Activated T-helper 9 cell treated with anti-CD3 and anti-CD28 coated beads, Interleukin-2, amount 50 U/mL, for 16 hours (primary cell): Measurements from ENCODE around the gene CAPZA2.
"Not testable (repeated sequence)": the region's sequence is repeated elsewhere in the genome, so short reads cannot be mapped to it uniquely, and the experiment has no call there.

Experiments
- DNase-seq: peaks from one replicate; pipeline ENCODE4 v3.0.0-alpha.2; 2020; ENCODE audit warnings: low read depth

CAPZA2 gene

GRCh38 chr7:116920359-116920758, 58.0 kb downstream of the CAPZA2 start:
- DNase-seq = no peak

DNA sequence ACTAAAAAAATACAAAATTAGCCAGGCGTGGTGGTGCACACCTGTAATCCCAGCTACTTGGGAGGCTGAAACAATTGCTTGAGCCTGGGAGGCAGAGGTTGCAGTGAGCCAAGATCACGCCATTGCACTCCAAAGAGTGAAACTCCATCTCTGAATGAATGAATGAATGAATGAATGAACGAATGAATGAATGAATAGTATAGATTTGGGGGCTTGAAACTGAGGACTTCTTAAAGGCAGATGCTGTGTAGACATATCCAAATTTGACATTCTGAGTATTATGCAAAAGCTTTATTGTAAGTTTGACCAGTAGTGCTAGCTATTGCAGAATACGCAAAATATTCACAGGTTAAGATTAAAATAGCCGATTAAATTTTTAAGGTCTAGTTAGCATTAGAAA, 60.2 kb downstream of the CAPZA2 start:
- no peak for DNase-seq

DNA sequence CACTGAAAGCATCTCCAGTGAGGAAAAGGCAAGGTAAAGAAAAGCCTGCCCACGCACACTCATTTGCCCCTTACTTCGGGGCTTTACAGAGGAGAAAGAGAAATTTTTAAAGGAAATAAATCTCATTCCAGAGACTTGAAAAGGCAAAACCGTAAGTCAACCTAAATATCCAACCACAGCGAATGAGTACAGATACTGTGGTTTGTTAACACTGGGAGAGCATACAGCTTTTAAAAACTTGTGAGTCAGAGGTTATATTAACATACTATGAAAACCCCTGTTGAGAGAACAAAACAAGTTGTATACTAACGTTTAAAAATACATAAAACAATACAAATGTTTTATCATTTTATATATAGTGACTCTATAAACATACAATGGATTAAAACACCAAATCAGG, 62.4 kb downstream of the CAPZA2 start:
- no peak for DNase-seq

GRCh38 chr7:116929021-116929420, 66.6 kb downstream of the CAPZA2 start:
- no peak for DNase-seq

- DNase-seq = peak; percentile 58
Measured at GRCh38 chr7:116929914-116930913, 67.8 kb downstream of the CAPZA2 start.

DNA sequence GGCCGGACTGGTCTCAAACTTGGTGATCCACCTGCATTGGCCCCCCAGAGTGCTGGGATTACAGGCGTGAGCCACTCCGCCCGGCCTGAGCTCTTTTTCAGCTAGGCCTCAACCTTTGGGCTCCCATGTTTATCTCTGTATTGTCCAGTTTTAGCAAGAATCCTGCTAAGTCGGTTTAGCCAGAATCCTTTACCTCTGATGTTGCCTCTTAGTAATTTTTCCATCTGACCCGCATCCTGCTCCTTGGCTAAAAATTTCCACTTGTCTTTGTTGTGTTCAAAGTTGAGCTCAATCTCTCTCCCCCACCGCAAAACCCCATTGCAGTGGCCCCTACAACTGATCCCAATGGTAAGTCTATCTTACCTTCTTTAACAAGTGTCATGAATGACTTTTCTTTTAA, 70.2 kb downstream of the CAPZA2 start:
- no peak for DNase-seq

DNA sequence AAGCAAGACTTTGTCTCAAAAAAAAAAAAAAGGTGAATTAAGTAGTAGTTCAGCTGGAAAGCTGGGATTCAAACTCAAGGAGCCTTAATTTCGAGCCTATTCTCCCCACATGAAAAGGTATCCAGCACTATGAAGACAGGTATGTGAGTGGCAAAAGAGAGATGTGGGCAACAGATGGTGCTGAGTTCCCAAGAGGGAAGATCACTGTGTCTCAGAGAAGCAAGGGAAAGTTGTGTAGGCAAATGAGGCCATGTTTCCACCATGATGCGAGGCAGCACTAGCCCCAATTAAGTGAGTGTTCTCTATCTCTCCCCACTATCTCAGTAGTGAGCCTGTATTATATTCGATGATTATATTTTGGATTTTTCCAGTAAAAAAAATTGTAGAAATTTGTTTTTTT, 71.1 kb downstream of the CAPZA2 start:
- DNase-seq = no peak

GRCh38 chr7:116934580-116934979, 72.2 kb downstream of the CAPZA2 start:
- DNase-seq = no peak

DNA sequence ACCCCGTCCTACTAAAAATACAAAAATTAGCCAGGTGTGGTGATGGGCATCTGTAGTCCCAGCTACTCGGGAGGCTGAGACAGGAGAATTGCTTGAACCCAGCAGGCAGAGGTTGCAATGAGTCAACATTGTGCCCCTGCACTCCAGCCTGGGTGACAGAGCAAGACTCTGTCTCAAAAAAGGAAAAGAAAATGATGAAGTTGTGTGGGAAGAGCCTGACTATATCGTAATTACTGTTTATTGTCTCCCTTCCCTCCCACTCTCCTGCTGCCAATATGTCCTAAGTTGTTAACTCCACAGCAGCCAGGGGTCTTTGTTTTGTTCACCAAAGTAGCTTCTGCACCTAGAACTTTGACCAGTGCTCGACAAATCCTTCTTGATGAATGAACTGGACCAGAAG, 74.5 kb downstream of the CAPZA2 start:
- DNase-seq = not testable (repeated sequence)

- no peak for DNase-seq
Measured at GRCh38 chr7:116938678-116939077, 76.3 kb downstream of the CAPZA2 start.

- DNase-seq = no peak
Measured at GRCh38 chr7:116940689-116941370, 78.4 kb downstream of the CAPZA2 start.

- no peak for DNase-seq
Measured at GRCh38 chr7:116942504-116942903, 80.1 kb downstream of the CAPZA2 start.

DNA sequence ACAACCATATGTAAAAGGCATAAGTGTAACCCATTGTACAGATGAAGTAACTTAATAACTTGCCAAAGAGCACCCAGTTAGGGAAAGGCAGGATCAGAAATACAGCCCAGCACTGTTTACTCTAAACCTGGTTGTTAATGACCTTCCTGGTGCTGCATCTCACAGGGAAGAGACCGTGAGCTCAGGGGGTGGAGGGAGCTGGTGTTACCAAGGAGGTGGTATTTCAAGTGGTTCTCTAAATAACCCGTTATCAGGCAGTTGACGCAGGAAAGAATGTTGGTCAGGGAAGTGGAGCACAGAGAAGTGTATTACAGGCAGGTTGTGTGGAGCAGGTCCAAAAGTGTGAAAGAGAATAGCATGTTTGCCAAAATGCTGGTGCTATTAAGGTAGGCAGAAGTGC, 86.5 kb downstream of the CAPZA2 start:
- no peak for DNase-seq

GRCh38 chr7:116949941-116950801, 87.8 kb downstream of the CAPZA2 start:
- no peak for DNase-seq

- DNase-seq = no peak
Measured at GRCh38 chr7:116950889-116951351, 88.5 kb downstream of the CAPZA2 start.

DNA sequence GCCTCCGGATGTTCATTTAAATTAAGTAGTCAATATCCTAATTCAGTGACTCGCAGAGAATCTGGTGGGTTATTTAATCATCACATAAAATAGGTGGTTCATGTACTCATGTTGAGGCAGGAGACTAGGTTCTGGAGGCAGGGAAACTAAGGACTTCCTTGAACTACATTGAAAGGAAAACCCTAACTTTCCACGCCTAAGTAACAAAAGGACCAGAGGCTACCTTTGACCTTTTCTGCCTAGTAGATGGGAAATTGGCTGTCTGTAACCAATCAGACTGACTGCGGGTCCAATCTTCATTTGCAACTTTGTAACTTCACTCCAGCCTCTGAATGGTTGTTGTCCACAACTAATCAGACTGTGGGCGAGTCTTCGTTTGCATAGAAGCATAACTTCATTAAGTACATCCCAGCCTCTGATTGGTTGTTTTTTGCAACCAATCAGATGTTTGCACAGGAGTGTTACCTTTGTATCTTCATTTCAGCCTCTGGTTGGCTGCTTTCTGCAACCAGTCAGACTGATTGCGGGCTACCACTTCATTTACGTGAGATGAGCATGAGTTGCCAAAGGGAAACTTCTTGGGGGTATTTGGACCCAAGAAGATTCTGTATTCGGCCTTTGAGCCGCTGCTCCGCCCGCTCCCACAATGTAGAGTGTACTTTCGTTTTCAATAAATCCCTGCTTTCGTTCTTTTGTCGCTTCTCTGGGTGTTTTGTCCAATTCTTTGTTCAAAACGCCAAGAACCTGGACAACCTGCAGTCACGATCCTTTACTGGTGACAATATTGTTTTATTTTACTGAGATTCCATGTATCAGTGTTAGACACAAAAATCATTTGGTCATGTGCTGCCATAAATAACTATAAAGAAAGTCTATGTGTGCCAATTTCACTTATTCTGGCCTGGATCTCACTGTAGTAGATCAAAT, 89.2 kb downstream of the CAPZA2 start:
- DNase-seq = no peak

GRCh38 chr7:116952635-116953371, 90.4 kb downstream of the CAPZA2 start:
- DNase-seq = no peak

- peak; percentile 59 for DNase-seq
Measured at GRCh38 chr7:116953372-116953905, 91.1 kb downstream of the CAPZA2 start, which contains the start of gene ST7. Gene ST7 (plus strand): TSS chr7:116953501. CDS start chr7:116953541, 40 bp downstream.

DNA sequence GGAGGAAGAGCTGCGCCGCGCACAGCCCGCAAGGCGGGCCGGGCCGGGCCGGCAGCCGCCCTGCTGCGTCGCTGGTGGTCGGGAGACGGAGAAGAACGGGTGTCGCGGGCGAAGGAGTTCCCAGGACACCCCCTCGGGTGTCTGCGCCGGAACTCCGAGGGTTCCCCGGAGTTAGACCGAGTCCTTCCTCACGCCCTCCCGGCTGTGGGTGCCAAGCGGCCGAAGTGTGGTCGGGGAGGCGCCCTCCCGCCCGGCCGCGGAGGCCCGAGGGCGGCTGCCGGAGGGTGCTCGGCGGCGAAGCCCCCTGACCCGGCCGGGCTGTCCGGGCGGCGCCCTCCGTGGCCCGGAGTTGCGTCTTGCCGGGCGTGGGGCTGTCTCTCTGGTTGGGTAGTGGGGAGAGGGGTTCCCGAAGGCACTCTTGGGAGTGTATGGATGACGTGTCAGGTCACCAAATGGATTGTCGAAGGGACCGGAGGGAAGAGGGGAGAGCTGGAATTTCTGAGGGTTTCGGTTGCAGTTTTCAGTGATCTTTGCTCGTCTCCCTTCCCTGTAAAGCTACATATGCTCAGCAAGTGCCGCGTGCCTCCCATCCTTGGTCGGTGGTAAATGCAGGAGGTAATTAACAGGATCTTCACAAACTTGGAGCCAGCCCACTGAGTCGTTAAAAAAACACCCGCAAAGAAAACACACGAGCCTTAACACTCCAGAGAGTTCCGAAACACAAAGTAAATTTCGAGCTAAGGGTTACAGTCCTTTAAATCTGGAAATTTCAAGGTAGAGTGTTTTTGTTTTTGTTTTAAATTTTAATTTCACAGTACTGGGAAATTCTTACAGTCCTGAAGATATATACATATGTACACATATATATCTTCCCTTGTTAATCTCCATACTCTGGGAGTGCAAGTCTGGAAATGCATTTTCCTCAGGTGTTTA, 91.8 kb downstream of the CAPZA2 start:
- DNase-seq = no peak
